HEK293 (cell line): ENCODE data around the gene MALT1.

Source experiments
- CTCF ChIP-seq: fragments of 450-650 bp; formaldehyde crosslinking; IDR thresholded peaks from 2 replicates; pipeline ENCODE4 v1.5.1; 2016; ENCODE audit warnings: missing biosample characterization, missing genetic modification characterization
- KLF16 ChIP-seq: fragments of 450-650 bp; formaldehyde crosslinking; IDR thresholded peaks from 2 replicates; pipeline ENCODE4 v1.5.1; 2017; ENCODE audit warnings: missing biosample characterization, missing genetic modification characterization
- PRDM6 ChIP-seq: fragments of 450-650 bp; formaldehyde crosslinking; IDR thresholded peaks from 2 replicates; pipeline ENCODE4 v1.5.1; 2017; ENCODE audit warnings: missing biosample characterization, missing genetic modification characterization
- TSHZ1 ChIP-seq: fragments of 450-650 bp; formaldehyde crosslinking; IDR thresholded peaks from 2 replicates; pipeline ENCODE4 v1.5.1; 2016; ENCODE audit warnings: missing biosample characterization, missing genetic modification characterization, borderline replicate concordance
- YY1 ChIP-seq: fragments of 450-650 bp; formaldehyde crosslinking; IDR thresholded peaks from 2 replicates; pipeline ENCODE4 v1.5.1; 2018; ENCODE audit warnings: missing biosample characterization, missing genetic modification characterization
- ZBTB49 ChIP-seq: fragments of 450-650 bp; formaldehyde crosslinking; IDR thresholded peaks from 2 replicates; pipeline ENCODE4 v1.5.1; 2016; ENCODE audit warnings: missing biosample characterization, missing genetic modification characterization, low read depth
- ZBTB7A ChIP-seq: fragments of 450-650 bp; formaldehyde crosslinking; IDR thresholded peaks from 2 replicates; pipeline ENCODE4 v1.5.1; 2016; ENCODE audit warnings: low read depth, missing biosample characterization, missing genetic modification characterization
- ZFP3 ChIP-seq: fragments of 450-650 bp; formaldehyde crosslinking; IDR thresholded peaks from 2 replicates; pipeline ENCODE4 v1.5.1; 2016; ENCODE audit warnings: low read depth, missing biosample characterization, missing genetic modification characterization
- ZNF423 ChIP-seq: fragments of 450-650 bp; formaldehyde crosslinking; IDR thresholded peaks from 2 replicates; pipeline ENCODE4 v1.5.1; 2016; ENCODE audit warnings: missing biosample characterization, missing genetic modification characterization
- ZNF426 ChIP-seq: fragments of 450-650 bp; formaldehyde crosslinking; IDR thresholded peaks from 2 replicates; pipeline ENCODE4 v1.5.1; 2017; ENCODE audit warnings: missing biosample characterization, missing genetic modification characterization, mild to moderate bottlenecking, inconsistent platforms, moderate library complexity

- no peak for TF ChIP-seq ZNF426 (tag by site-specific recombination)
- TF ChIP-seq PRDM6 (tag by site-specific recombination): no peak
- TF ChIP-seq ZFP3 (tag by site-specific recombination): no peak
- TF ChIP-seq CTCF: no peak
- TF ChIP-seq ZBTB7A: no peak
- no peak for TF ChIP-seq YY1 (tag by site-specific recombination)
- TF ChIP-seq TSHZ1 (tag by site-specific recombination): no peak
- no peak for TF ChIP-seq KLF16 (tag by site-specific recombination)
- no peak for TF ChIP-seq ZNF423 (tag by site-specific recombination)
- no peak for TF ChIP-seq ZBTB49 (tag by site-specific recombination)
These were observed 98.1 kb downstream of the MALT1 start for GRCh38 chr18:58769321-58769720.
